Astrocyte of the spinal cord (primary cell): Measurements from ENCODE around the gene RIMBP2.

Experiments used
- DNase-seq: peaks from one replicate; pipeline ENCODE4 v3.0.0; 2011; ENCODE audit warnings: low read depth, low spot score
- H3K4me3 ChIP-seq: 2 replicates; pipeline ENCODE4 v1.5.1; 2011; ENCODE audit warnings: low read depth, mild to moderate bottlenecking, low read length, moderate library complexity
- CTCF ChIP-seq: IDR thresholded peaks from 2 replicates; pipeline ENCODE4 v1.5.1; 2012; ENCODE audit warnings: low read depth, mild to moderate bottlenecking, low read length, inconsistent platforms
- in situ Hi-C: cut with HindIII; loops from 2 replicates; pipeline ENCODE4 v1.10.0; 2017; ENCODE audit warnings: low sequenced_read_pairs

The RIMBP2 gene

GRCh38 chr12:130444061-130444460, 272.0 kb downstream of the RIMBP2 start:
- H3K4me3 ChIP-seq, result no peak overlapping the region
- TF ChIP-seq CTCF, result no peak
- in situ Hi-C loops, result no loop called here
- no peak for DNase-seq

GRCh38 chr12:130441771-130442760, 274.0 kb downstream of the RIMBP2 start:
- in situ Hi-C loops, result no loop called here
- no peak overlapping the region for H3K4me3 ChIP-seq
- no peak for TF ChIP-seq CTCF
- no peak for DNase-seq

GRCh38 chr12:130440411-130441080, 275.6 kb downstream of the RIMBP2 start:
- H3K4me3 ChIP-seq, result no peak overlapping the region
- in situ Hi-C loops, result no loop called here
- no peak for TF ChIP-seq CTCF
- no peak for DNase-seq

GRCh38 chr12:130439250-130439649, 276.8 kb downstream of the RIMBP2 start:
- no peak overlapping the region for H3K4me3 ChIP-seq

GRCh38 chr12:130438711-130439110, 277.4 kb downstream of the RIMBP2 start:
- in situ Hi-C loops, result no loop called here
- no peak for DNase-seq
- TF ChIP-seq CTCF, result no peak
- H3K4me3 ChIP-seq, result no peak overlapping the region

More at GRCh38 chr12:130439250-130439649, 276.8 kb downstream of the RIMBP2 start:
- no peak for TF ChIP-seq CTCF
- no peak for DNase-seq
- in situ Hi-C loops, result no loop called here

GRCh38 chr12:130438243-130438620, 277.9 kb downstream of the RIMBP2 start:
- no peak for TF ChIP-seq CTCF
- in situ Hi-C loops, result no loop called here
- no peak overlapping the region for H3K4me3 ChIP-seq
- no peak for DNase-seq
